Stomach (tissue), 9 donors: Measurements from ENCODE around the gene RPS5. TPM values are rescaled to one million over a fixed set of nuclear protein-coding genes. Genes with fewer than 3 reads are reported as not detected.

Source experiments
- DNase-seq, 2 donors: peaks; one replicate each; pipeline versions ENCODE4 v3.0.0 to v3.0.0-alpha.2; 2013 to 2019
- H3K27ac ChIP-seq, 5 donors: fragments of 200-600 bp in 4 of 5; sonication (generic) in 4 of 5; one replicate each; pipeline ENCODE4 v1.5.1; 2013 to 2019; ENCODE audit warnings: mild to moderate bottlenecking in 1 of 5, moderate library complexity in 1 of 5
- H3K27me3 ChIP-seq, 3 donors: fragments of 200-600 bp; sonication (generic); one replicate each; pipeline ENCODE4 v1.5.1; 2017 to 2019; ENCODE audit warnings: mixed run types in 1 of 3
- H3K36me3 ChIP-seq, 4 donors: fragments of 200-600 bp; sonication (generic); 1 replicate in 3 of 4; 2 replicates in 1 of 4; pipeline ENCODE4 v1.5.1; 2016 to 2019
- H3K4me1 ChIP-seq, 4 donors: fragments of 200-600 bp; sonication (generic); one replicate each; pipeline ENCODE4 v1.5.1; 2016 to 2019
- H3K4me3 ChIP-seq, 4 donors: fragments of 200-600 bp; sonication (generic) in 3 of 4; one replicate each; pipeline ENCODE4 v1.5.1; 2016 to 2019; ENCODE audit warnings: mild to moderate bottlenecking in 1 of 4
- H3K9me3 ChIP-seq, 4 donors: fragments of 200-600 bp; sonication (generic); one replicate each; pipeline ENCODE4 v1.5.1; 2016 to 2019
- EP300 ChIP-seq: sonication (generic); formaldehyde crosslinking; IDR thresholded peaks from one replicate; pipeline ENCODE4 v1.6.1; 2017; ENCODE audit warnings: antibody characterized with exemption
- POLR2A ChIP-seq, 4 donors: fragments of 450-650 bp; IDR thresholded peaks; one replicate each; pipeline ENCODE4 v1.6.1; 2016; ENCODE audit warnings: antibody characterized with exemption in 4 of 4, control low read depth in 2 of 4, mild to moderate bottlenecking in 1 of 4, moderate library complexity in 1 of 4
- POLR2AphosphoS5 ChIP-seq, 3 donors: sonication (generic); formaldehyde crosslinking; IDR thresholded peaks; one replicate each; pipeline ENCODE4 v1.6.1; 2016; ENCODE audit warnings: antibody characterized with exemption in 3 of 3
- WGBS, 5 donors: extraction: QIAGEN DNeasy Blood & Tissue Kit in 3 of 5; methylation state at CpG; one replicate each; pipeline versions ENCODE4 v1.1.5 to v1.1.7; 2013 to 2018; 5-methylcytosine and 5-hydroxymethylcytosine counted together
- intact Hi-C: fragments of 100-400 bp; cut with DNase I; formaldehyde crosslinking; loops from one replicate; pipeline ENCODE4 v1.15.1; 2023; ENCODE audit warnings: low total_unique reads
- polyA plus RNA-seq, 3 donors: library from polyadenylated mRNA; stranded (reverse); fragments of 200-250 nt; gene quantifications; one replicate each; pipeline ENCODE4 v1.2.3, GENCODE V29; 2013
- total RNA-seq, 5 donors: library from RNA; depleted of rRNA; stranded (reverse); fragments of >200 nt; gene quantifications; one replicate each; pipeline versions ENCODE4 v1.1.0 to v1.2.3, GENCODE V29; 2014 to 2016
- TF ChIP-seq, protein P1 (sequence below), 7 experiments: fragments of 450-650 bp in 4 of 7; fragments of 200-600 bp in 3 of 7; sonication (generic) in 3 of 7; IDR thresholded peaks; one replicate each; pipeline ENCODE4 v1.5.1; 2016 to 2019; ENCODE audit warnings: antibody characterized with exemption in 7 of 7, control low read depth in 2 of 7, mild to moderate bottlenecking in 1 of 7
- donor health status: healthy with polysubstance abuse.
- donor health status: Bipolar disorder and iron deficiency.
- donor health status: healthy.

The RPS5 gene
- total and polyA plus RNA-seq, 8 donors: 801 to 2,322 (median 1,502) TPM

DNA sequence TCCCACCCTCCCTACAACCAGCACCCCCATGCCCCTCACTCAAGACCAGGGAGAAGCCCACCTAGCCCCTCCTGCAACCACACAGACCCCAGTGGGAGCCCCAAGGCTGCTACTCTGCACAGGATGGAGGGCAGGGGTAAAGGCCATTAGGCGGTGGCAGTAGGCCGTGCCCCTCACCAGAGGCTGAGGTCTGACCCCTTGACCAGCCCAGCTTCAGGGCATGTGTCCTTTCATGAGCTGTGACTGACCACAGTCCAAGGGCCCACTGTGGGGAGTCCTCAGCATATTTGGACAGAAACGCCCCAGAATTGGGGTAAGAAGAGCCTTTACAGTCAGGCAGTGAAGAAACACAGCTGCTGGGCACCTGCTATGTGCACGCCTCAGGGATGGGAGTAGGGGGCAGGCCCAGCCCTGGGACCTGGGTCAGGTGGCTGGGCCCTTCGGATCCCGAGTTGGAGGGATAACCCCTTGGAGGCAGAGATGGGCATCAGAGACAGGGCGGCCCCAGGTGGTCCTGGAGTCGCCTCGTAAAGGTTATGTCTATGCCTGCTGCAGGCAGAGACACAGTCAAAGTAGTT is 1.7 kb upstream of the RPS5 start:
- Histone ChIP-seq H3K4me1 (peaks cover 31 to 62% (median 57%) of the 10 kb centered on the region in 4 donors), H3K9me3 (no peaks in the 10 kb centered on the region), H3K27me3 (no peaks in the 10 kb centered on the region), H3K36me3 (peaks cover 11 to 25% (median 24%) of the 10 kb centered on the region in 4 donors), H3K4me3 (peak overlapping the region in 3 of 4 donors; percentile 82 to 98 (median 92)), H3K27ac (peak overlapping the region; percentile 93 to 98 (median 97))
- 75 to 81% (median 79%) methylated on average over 9 of the region's 9 CpGs for WGBS, 5 donors
- intact Hi-C loops: no loop called here
- TF ChIP-seq POLR2A (IDR thresholded peaks at IDR 0.05) (no peak), EP300 (no peak), POLR2AphosphoS5 (IDR thresholded peaks at IDR 0.05) (no peak)
- TF ChIP-seq, protein P1, sequence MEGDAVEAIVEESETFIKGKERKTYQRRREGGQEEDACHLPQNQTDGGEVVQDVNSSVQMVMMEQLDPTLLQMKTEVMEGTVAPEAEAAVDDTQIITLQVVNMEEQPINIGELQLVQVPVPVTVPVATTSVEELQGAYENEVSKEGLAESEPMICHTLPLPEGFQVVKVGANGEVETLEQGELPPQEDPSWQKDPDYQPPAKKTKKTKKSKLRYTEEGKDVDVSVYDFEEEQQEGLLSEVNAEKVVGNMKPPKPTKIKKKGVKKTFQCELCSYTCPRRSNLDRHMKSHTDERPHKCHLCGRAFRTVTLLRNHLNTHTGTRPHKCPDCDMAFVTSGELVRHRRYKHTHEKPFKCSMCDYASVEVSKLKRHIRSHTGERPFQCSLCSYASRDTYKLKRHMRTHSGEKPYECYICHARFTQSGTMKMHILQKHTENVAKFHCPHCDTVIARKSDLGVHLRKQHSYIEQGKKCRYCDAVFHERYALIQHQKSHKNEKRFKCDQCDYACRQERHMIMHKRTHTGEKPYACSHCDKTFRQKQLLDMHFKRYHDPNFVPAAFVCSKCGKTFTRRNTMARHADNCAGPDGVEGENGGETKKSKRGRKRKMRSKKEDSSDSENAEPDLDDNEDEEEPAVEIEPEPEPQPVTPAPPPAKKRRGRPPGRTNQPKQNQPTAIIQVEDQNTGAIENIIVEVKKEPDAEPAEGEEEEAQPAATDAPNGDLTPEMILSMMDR (IDR thresholded peaks at IDR 0.05): no peak
- DNase-seq: no peak

DNA sequence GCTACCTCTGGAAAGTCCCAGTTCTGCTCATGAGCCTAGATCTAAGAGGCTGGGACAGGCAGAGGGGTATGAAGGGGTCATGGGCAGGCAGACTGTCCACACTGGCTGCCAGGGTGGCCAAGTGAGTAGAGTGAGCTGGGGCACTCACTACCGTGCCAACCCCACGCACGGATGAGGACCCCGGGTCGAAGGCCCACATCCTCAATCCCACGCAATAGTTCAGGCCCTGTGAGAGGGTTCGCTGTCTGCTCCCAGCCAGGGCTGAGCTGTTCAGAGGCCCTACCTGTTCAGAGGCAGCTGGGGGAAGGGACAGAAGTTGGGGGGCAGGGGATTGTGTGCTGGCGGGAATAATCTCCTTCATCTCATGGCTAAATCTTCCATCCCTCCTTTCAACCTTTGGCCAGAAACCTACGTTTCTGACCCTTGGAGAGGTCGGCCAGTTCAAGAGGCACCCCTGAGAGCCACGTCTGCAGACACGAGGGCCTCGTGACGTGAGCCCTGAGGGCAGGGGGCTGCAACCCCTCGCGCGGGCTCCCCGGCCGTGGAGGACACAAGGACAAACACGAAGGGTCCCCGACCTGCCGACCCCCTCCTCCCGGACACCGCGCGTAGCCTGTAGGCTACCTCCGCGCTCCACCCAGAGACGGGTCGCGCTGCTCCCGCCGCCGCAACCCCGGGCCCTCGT is 1.0 kb upstream of the RPS5 start:
- peak overlapping the region; percentile 93 to 98 (median 97) for H3K27ac ChIP-seq
- H3K4me3 ChIP-seq: peak overlapping the region; percentile 56 to 98 (median 87)
- WGBS, 5 donors: 5 to 22% (median 7%) methylated on average over 13 to 36 of the region's 36 CpGs
- DNase-seq: peak in 1 of 2 donors; percentile 44
- H3K36me3 ChIP-seq: peaks cover 14 to 31% (median 30%) of the 10 kb centered on the region in 4 donors
- no peaks in the 10 kb centered on the region for H3K9me3 ChIP-seq
- no peaks in the 10 kb centered on the region for H3K27me3 ChIP-seq
- intact Hi-C loops: no loop called here
- peaks cover 31 to 68% (median 59%) of the 10 kb centered on the region in 4 donors for H3K4me1 ChIP-seq
- no peak for TF ChIP-seq EP300
- no peak for TF ChIP-seq POLR2A (IDR thresholded peaks at IDR 0.05)
- TF ChIP-seq, protein P1 (IDR thresholded peaks at IDR 0.05): no peak
- TF ChIP-seq POLR2AphosphoS5 (IDR thresholded peaks at IDR 0.05): no peak

DNA sequence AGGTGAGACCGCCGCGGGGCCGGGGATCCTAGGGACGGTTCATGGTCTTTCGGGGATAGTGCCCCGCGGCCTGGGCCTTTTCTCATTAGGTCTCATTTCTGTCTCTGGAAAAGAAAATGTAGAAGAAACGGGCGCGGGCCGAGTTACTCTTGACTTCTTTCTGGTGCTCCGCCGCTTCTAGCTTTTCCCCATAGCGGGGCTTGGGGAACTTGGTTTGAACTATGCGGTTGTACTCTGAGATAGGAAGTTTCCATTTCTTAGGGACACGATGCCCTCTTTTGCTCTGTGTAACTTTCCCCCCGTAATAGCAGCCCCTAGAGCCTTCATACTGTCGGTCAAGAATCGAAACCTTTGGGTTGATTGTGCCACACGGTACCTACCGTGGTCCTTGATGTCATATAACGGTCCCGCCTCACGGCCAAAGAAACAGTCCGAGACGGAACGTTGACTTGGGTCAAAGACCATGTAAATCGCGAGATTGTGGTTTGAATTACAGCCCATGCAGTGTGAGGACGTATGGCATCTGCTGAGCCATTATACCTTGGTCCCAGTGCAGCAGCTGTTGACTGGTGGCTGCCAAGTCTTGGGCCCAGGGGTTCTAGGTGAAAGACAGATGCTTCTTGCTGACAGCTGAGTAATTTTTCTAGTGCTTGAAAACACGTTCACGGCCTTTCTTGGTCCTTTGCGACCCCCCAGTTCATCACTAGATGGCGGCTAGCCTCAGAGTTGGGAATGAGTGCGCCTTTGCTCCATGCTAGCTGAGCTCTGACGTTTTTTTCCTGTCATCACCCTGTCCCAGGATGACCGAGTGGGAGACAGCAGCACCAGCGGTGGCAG is 487 bp downstream of the RPS5 start:
- peak overlapping the region; percentile 56 to 98 (median 87) for H3K4me3 ChIP-seq
- peaks cover 28 to 47% (median 45%) of the 10 kb centered on the region in 4 donors for H3K36me3 ChIP-seq
- peak overlapping the region; percentile 49 to 97 (median 97) for H3K27ac ChIP-seq
- DNase-seq: peak in 1 of 2 donors; percentile 9
- H3K4me1 ChIP-seq: peaks cover 22 to 61% (median 48%) of the 10 kb centered on the region in 4 donors
- no peaks in the 10 kb centered on the region for H3K9me3 ChIP-seq
- no peaks in the 10 kb centered on the region for H3K27me3 ChIP-seq
- TF ChIP-seq POLR2AphosphoS5 (IDR thresholded peaks at IDR 0.05) (no peak), POLR2A (IDR thresholded peaks at IDR 0.05) (no peak), EP300 (no peak)
- TF ChIP-seq, protein P1 (IDR thresholded peaks at IDR 0.05): no peak
- WGBS, 5 donors: 6 to 9% (median 8%) methylated on average over 31 to 39 of the region's 39 CpGs
- intact Hi-C loops: no loop called here

DNA sequence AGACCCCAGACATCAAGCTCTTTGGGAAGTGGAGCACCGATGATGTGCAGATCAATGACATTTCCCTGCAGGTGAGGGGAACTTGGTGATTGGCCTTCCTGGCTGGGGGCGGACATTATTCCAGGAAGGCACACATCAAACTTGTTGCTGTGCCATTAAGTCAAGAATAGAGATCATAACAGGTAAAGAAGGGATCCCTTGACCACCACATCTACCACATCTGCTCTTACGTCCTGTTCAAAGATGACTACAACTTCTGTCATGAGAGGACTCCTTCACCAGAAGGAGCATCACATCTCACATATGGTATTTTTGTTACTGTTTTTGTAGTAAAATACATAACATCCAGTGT is 1.1 kb downstream of the RPS5 start:
- H3K4me3 ChIP-seq: peak overlapping the region; percentile 56 to 98 (median 87)
- WGBS, 5 donors: 71 to 88% (median 83%) methylated on average over 3 of the region's 3 CpGs
- no peaks in the 10 kb centered on the region for H3K27me3 ChIP-seq
- peaks cover 34 to 53% (median 51%) of the 10 kb centered on the region in 4 donors for H3K36me3 ChIP-seq
- DNase-seq: no peak
- H3K27ac ChIP-seq: no peak overlapping the region
- TF ChIP-seq POLR2AphosphoS5 (IDR thresholded peaks at IDR 0.05): no peak
- TF ChIP-seq, protein P1 (IDR thresholded peaks at IDR 0.05): no peak
- no peak for TF ChIP-seq POLR2A (IDR thresholded peaks at IDR 0.05)
- TF ChIP-seq EP300: no peak
- intact Hi-C loops: no loop called here
- no peaks in the 10 kb centered on the region for H3K9me3 ChIP-seq
- H3K4me1 ChIP-seq: peaks cover 22 to 60% (median 48%) of the 10 kb centered on the region in 4 donors
